T-helper 2 cell (primary cell): Measurements from ENCODE around the gene ADAM30.

ENCODE experiments used
- DNase-seq, 5 experiments: peaks; one replicate each; pipeline versions ENCODE4 v3.0.0 to v3.0.0-alpha.2; 2012 to 2022

ADAM30 gene

GRCh38 chr1:119908661-119909060, 12.3 kb upstream of the ADAM30 start:
- no peak for DNase-seq

- DNase-seq, result no peak
Measured at GRCh38 chr1:119906927-119907652, 10.8 kb upstream of the ADAM30 start.

- no peak for DNase-seq
Measured at GRCh38 chr1:119903443-119903835, 7.1 kb upstream of the ADAM30 start.

GRCh38 chr1:119902775-119903442, 6.6 kb upstream of the ADAM30 start:
- DNase-seq, result no peak

- DNase-seq, result no peak
Measured at GRCh38 chr1:119898981-119899720, 2.8 kb upstream of the ADAM30 start.

GRCh38 chr1:119898530-119898929, 2.2 kb upstream of the ADAM30 start:
- DNase-seq, result no peak

- no peak for DNase-seq
Measured at GRCh38 chr1:119895102-119895501, 1.2 kb downstream of the ADAM30 start.

GRCh38 chr1:119893827-119894700, 2.3 kb downstream of the ADAM30 start:
- DNase-seq, result no peak

- DNase-seq, result no peak
Measured at GRCh38 chr1:119893238-119893791, 3.0 kb downstream of the ADAM30 start.

GRCh38 chr1:119891386-119891785, 4.9 kb downstream of the ADAM30 start:
- no peak for DNase-seq

GRCh38 chr1:119888476-119888875, 7.8 kb downstream of the ADAM30 start:
- DNase-seq, result no peak

- DNase-seq, result no peak
Measured at GRCh38 chr1:119887427-119887826, 8.9 kb downstream of the ADAM30 start.

- peak in 3 of 5 experiments; percentile 36 to 52 (median 47) for DNase-seq
Measured at GRCh38 chr1:119885903-119886783, 10.2 kb downstream of the ADAM30 start.

- DNase-seq, result no peak
Measured at GRCh38 chr1:119884711-119885110, 11.6 kb downstream of the ADAM30 start.

- no peak for DNase-seq
Measured at GRCh38 chr1:119883826-119884225, 12.5 kb downstream of the ADAM30 start.

GRCh38 chr1:119882132-119883049, 13.9 kb downstream of the ADAM30 start:
- DNase-seq, result no peak

GRCh38 chr1:119879510-119880434, 16.5 kb downstream of the ADAM30 start:
- DNase-seq, result no peak

- no peak for DNase-seq
Measured at GRCh38 chr1:119878171-119878570, 18.1 kb downstream of the ADAM30 start.

- DNase-seq, result no peak
Measured at GRCh38 chr1:119874186-119874585, 22.1 kb downstream of the ADAM30 start.
